Ovary (tissue), 10 donors: ENCODE results near the gene DACH1. TPM values are rescaled to one million over a fixed set of nuclear protein-coding genes. Genes with fewer than 3 reads are reported as not detected.

Experiments used
- DNase-seq, 5 donors: peaks; one replicate each; pipeline ENCODE4 v3.0.0-alpha.2; 2019 to 2020
- H3K27ac ChIP-seq, 2 donors: fragments of 200-600 bp; one replicate each; pipeline versions ENCODE4 v1.5.1 to v1.8.0; 2019 to 2022
- H3K27me3 ChIP-seq: fragments of 200-600 bp; one replicate; pipeline ENCODE4 v1.8.0; 2022
- H3K36me3 ChIP-seq: fragments of 200-600 bp; sonication (generic); one replicate; pipeline ENCODE4 v1.5.1; 2019
- H3K4me1 ChIP-seq: one replicate; pipeline ENCODE4 v1.8.1; 2013; ENCODE audit warnings: mild to moderate bottlenecking, moderate library complexity; ENCODE audit not compliant: insufficient read depth
- H3K4me3 ChIP-seq: fragments of 200-600 bp; sonication (generic); one replicate; pipeline ENCODE4 v1.5.1; 2017
- H3K9me3 ChIP-seq, 2 donors: fragments of 200-600 bp in 1 of 2; sonication (generic) in 1 of 2; one replicate each; pipeline versions ENCODE4 v1.5.1 to v1.8.1; 2013 to 2019; ENCODE audit warnings: mild to moderate bottlenecking in 1 of 2, moderate library complexity in 1 of 2
- CTCF ChIP-seq, 3 donors: fragments of 450-650 bp in 2 of 3; fragments of 200-600 bp in 1 of 3; IDR thresholded peaks; one replicate each; pipeline versions ENCODE4 v1.5.1 to v1.8.0; 2016 to 2022; ENCODE audit warnings: antibody characterized with exemption in 3 of 3, mild to moderate bottlenecking in 1 of 3
- EP300 ChIP-seq: sonication (generic); formaldehyde crosslinking; IDR thresholded peaks from one replicate; pipeline ENCODE4 v1.6.1; 2017; ENCODE audit warnings: antibody characterized with exemption
- POLR2A ChIP-seq: fragments of 450-650 bp; IDR thresholded peaks from one replicate; pipeline ENCODE4 v1.6.1; 2017; ENCODE audit warnings: antibody characterized with exemption, mild to moderate bottlenecking, moderate library complexity
- whole genome bisulfite sequencing, 3 donors: extraction: QIAGEN DNeasy Blood & Tissue Kit in 1 of 3; methylation state at CpG; one replicate each; pipeline versions ENCODE4 v1.1.5 to v1.1.7; 2013 to 2017; 5-methylcytosine and 5-hydroxymethylcytosine counted together
- intact Hi-C, 4 donors: fragments of 100-400 bp; cut with DNase I; formaldehyde crosslinking; loops; one replicate each; pipeline versions ENCODE4 v1.11.0 to v1.15.1; 2022 to 2023
- long read RNA-seq, 3 donors: library from polyadenylated mRNA in 2 of 3; unstranded in 2 of 3; transcript quantifications; one replicate each; pipeline ENCODE4 v2.0.0 and lab custom pipeline, GENCODE V29; 2021 to 2026
- polyA plus RNA-seq, 2 donors: library from polyadenylated mRNA; stranded (reverse); fragments of 200-250 nt in 1 of 2; fragments of 350-450 nt in 1 of 2; fragmentation: Illumina TruSeq in 1 of 2; extraction: RNeasy Lipid Tissue Mini Kit (QIAGEN cat#74804) in 1 of 2; gene quantifications; one replicate each; pipeline ENCODE4 v1.2.3, GENCODE V29; 2013 to 2014
- total RNA-seq, 7 donors: library from RNA; depleted of rRNA in 2 of 7; stranded (reverse); fragments of >200 nt in 2 of 7; fragmentation: NEBNext Ultra II Directional in 3 of 7; extraction: Animal tissue kit (Norgen Biotek cat#: 25700) in 3 of 7; gene quantifications; one replicate each; pipeline versions ENCODE4 v1.1.0 to v1.2.4, GENCODE V29; 2016 to 2023
- donor health status: DM: no; HTN: no; CAD: no; lungs with moderate emphysema.
- donor health status: DM: no; HTN: no; CAD: no.
- donor health status: Bipolar disorder and iron deficiency.
- donor health status: DM: yes; HTN: yes; CAD: no.
- donor health status: DM: no; HTN: no; CAD: no.
- donor health status: DM: yes; HTN: yes; CAD: no.

DACH1 gene
- 1 to 10 TPM in 6 of 7 donors, under 1 TPM in 1; 0.91 to 3.2 (median 1.7) TPM for total RNA-seq
- polyA plus RNA-seq = 1 to 10 TPM; 1.4 to 1.7 TPM
- long read RNA-seq, donor 1, full-length matches to known transcripts = 2 of 4 reads
- long read RNA-seq, donor 1, partial matches to known transcripts = 1 of 4 reads
- long read RNA-seq, donor 1, other reads (novel, unspliced or antisense) = 1 of 4 reads
- long read RNA-seq, donor 2, full-length matches to known transcripts = 4 of 4 reads
- long read RNA-seq, donor 2, partial matches to known transcripts = 0 of 4 reads
- long read RNA-seq, donor 2, other reads (novel, unspliced or antisense) = 0 of 4 reads
- long read RNA-seq, donor 3, full-length matches to known transcripts = 2 of 4 reads
- long read RNA-seq, donor 3, partial matches to known transcripts = 2 of 4 reads
- long read RNA-seq, donor 3, other reads (novel, unspliced or antisense) = 0 of 4 reads

DNA sequence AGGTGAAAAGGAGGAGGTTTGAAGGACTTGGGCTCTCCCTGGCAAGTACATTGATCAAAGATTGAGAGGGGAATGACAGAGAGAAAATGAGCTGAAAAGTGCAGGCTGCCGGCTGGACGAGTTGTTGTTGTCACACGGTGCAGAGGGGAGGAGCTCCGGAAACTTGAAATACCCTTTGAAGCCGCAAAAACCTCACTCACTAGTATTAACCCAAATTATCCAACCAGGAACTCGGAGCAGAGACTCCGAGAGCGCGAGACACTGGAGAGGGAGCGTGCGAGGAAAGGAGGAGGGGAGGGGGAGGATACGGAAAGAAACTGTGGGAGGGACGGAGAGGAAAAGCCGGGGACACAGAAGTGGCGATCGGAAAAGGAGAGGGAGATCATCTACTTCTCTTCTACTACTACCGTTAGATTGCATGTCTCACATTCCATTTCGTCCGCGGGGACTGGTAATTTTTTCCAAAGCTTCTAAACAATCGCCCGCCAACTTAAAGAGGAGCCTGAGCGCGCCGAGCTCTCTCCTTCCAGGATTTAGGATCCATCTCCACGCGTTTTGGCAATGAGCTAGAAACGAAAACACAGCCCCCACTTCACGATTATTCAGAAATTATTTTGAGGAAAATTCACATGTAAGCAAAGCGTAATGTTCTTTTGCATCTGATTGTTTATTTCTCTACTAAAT is at the start of gene DACH1:
Gene DACH1, minus strand, starts transcription at position 74 of the 684 bp plus-strand sequence.
- intact Hi-C loops = no loop called here
- H3K9me3 ChIP-seq = no peaks in the 10 kb centered on the region
- H3K27ac ChIP-seq = no peak within 1 kb of the TSS
- 1% methylated on average over 30 of the region's 30 CpGs for WGBS, 3 donors
- no peaks in the 10 kb centered on the region for H3K27me3 ChIP-seq
- peak within 1 kb of the TSS; percentile 43 for H3K4me3 ChIP-seq
- no peaks in the 10 kb centered on the region for H3K36me3 ChIP-seq
- DNase-seq = peak in 3 of 5 donors; percentile 8 to 36 (median 20)
- H3K4me1 ChIP-seq = no peaks in the 10 kb centered on the region
- no peak for TF ChIP-seq CTCF (IDR thresholded peaks at IDR 0.05)
- no peak for TF ChIP-seq POLR2A
- TF ChIP-seq EP300 = no peak

GRCh38 chr13:71913717-71914116 is 46.7 kb upstream of the DACH1 start:
- 98 to 99% (median 98%) methylated on average over 3 of the region's 3 CpGs for WGBS, 3 donors
- no peak for DNase-seq
- Histone ChIP-seq H3K36me3 (no peaks in the 10 kb centered on the region), H3K4me1 (no peaks in the 10 kb centered on the region), H3K4me3 (no peak overlapping the region), H3K27ac (no peak overlapping the region), H3K27me3 (no peaks in the 10 kb centered on the region), H3K9me3 (no peaks in the 10 kb centered on the region)
- TF ChIP-seq POLR2A (no peak), CTCF (IDR thresholded peaks at IDR 0.05) (no peak), EP300 (no peak)
- intact Hi-C loops = no loop called here

GRCh38 chr13:71912524-71912923 is 45.5 kb upstream of the DACH1 start:
- no peaks in the 10 kb centered on the region for H3K27me3 ChIP-seq
- H3K9me3 ChIP-seq = no peaks in the 10 kb centered on the region
- no peaks in the 10 kb centered on the region for H3K4me1 ChIP-seq
- intact Hi-C loops = no loop called here
- no peak overlapping the region for H3K27ac ChIP-seq
- no peak for DNase-seq
- TF ChIP-seq POLR2A (no peak), EP300 (no peak), CTCF (IDR thresholded peaks at IDR 0.05) (no peak)
- no peaks in the 10 kb centered on the region for H3K36me3 ChIP-seq
- H3K4me3 ChIP-seq = no peak overlapping the region

- DNase-seq = no peak
- H3K9me3 ChIP-seq = no peaks in the 10 kb centered on the region
- no peaks in the 10 kb centered on the region for H3K27me3 ChIP-seq
- H3K4me1 ChIP-seq = no peaks in the 10 kb centered on the region
- H3K27ac ChIP-seq = no peak overlapping the region
- TF ChIP-seq POLR2A (no peak), CTCF (IDR thresholded peaks at IDR 0.05) (no peak), EP300 (no peak)
- no peaks in the 10 kb centered on the region for H3K36me3 ChIP-seq
- 76 to 88% (median 87%) methylated on average over 1 of the region's 1 CpG for WGBS, 3 donors
- no peak overlapping the region for H3K4me3 ChIP-seq
- intact Hi-C loops = no loop called here
These were observed 39.4 kb upstream of the DACH1 start for GRCh38 chr13:71906448-71906847.
